Measurements from ENCODE around the gene ZFAND3. TPM values are rescaled to one million over a fixed set of nuclear protein-coding genes. Genes with fewer than 3 reads are reported as not detected.
"Not testable (repeated sequence)": the region's sequence is repeated elsewhere in the genome, so short reads cannot be mapped to it uniquely, and the experiment has no call there.

Gene ZFAND3
- polyA plus RNA-seq, 1 of the 3 experiments (the other 2 are of a cell fraction) = 16.7 TPM

GRCh38 chr6:37948584-37948983 is 129.1 kb downstream of the ZFAND3 start:
- H3K27me3 ChIP-seq (ENCODE audit: insufficient read depth); H3K9me2 ChIP-seq; POLR2A ChIA-PET; H3K9ac ChIP-seq; H3K27ac ChIP-seq (ENCODE audit: low read depth in 2 of 2, low read length in 1 of 2); H3K4me1 ChIP-seq (ENCODE audit: control insufficient read depth in 1 of 2, insufficient read depth in 2 of 2, low read depth in 1 of 2, low read length in 1 of 2); H3K4me2 ChIP-seq; H2AFZ ChIP-seq (ENCODE audit: low read depth); H3K4me3 ChIP-seq (ENCODE audit: low read depth in 2 of 2, low read length in 1 of 2); H3K9me3 ChIP-seq; DNase-seq; H3F3A ChIP-seq (replicated peaks; ENCODE audit: insufficient read depth); H3K36me3 ChIP-seq (replicated peaks in 1 of 2; ENCODE audit: control insufficient read depth in 1 of 2, insufficient read depth in 2 of 2, low read length in 1 of 2): not testable (repeated sequence)
- CTCF ChIA-PET = interaction anchor here (1.1 kb wide), 1 partner anchor 10 kb away, joined by 3 read pairs; no protein-coding TSS in a partner anchor
- WGBS (ENCODE audit: low lambda C conversion rate) = 94% methylated on average over 2 of the region's 2 CpGs
- Histone ChIP-seq H4K20me1 (ENCODE audit: insufficient read depth) (peaks cover 96% of the 10 kb centered on the region), H3K79me2 (ENCODE audit: insufficient read depth) (peaks cover 95% of the 10 kb centered on the region)

- Histone ChIP-seq H3K4me3 (ENCODE audit: low read depth in 2 of 2, low read length in 1 of 2) (no peak overlapping the region), H3K9me3 (no peaks in the 10 kb centered on the region), H3K79me2 (ENCODE audit: insufficient read depth) (peaks cover 99% of the 10 kb centered on the region), H3K27ac (ENCODE audit: low read depth in 2 of 2, low read length in 1 of 2) (no peak overlapping the region), H4K20me1 (ENCODE audit: insufficient read depth) (peaks cover 99% of the 10 kb centered on the region), H3K4me1 (ENCODE audit: control insufficient read depth in 1 of 2, insufficient read depth in 2 of 2, low read depth in 1 of 2, low read length in 1 of 2) (no peaks in the 10 kb centered on the region), H3K9ac (no peak overlapping the region), H2AFZ (ENCODE audit: low read depth) (no peak overlapping the region), H3K9me2 (no peaks in the 10 kb centered on the region), H3K36me3 (replicated peaks in 1 of 2; ENCODE audit: control insufficient read depth in 1 of 2, insufficient read depth in 2 of 2, low read length in 1 of 2) (peaks cover 0 to 9% of the 10 kb centered on the region in 2 experiments), H3K4me2 (no peak overlapping the region), H3F3A (replicated peaks; ENCODE audit: insufficient read depth) (no peaks in the 10 kb centered on the region), H3K27me3 (ENCODE audit: insufficient read depth) (no peaks in the 10 kb centered on the region)
- 94% methylated on average over 2 of the region's 2 CpGs for WGBS (ENCODE audit: low lambda C conversion rate)
- no peak for DNase-seq
- ChIA-PET CTCF (interaction anchor here (0.6 kb wide), 1 partner anchor 38 kb away, joined by 3 read pairs; no protein-coding TSS in a partner anchor), POLR2A (interaction anchor here (0.6 kb wide), 1 partner anchor 28 kb away, joined by 3 read pairs; no protein-coding TSS in a partner anchor)
- TF ChIP-seq SMC3 (IDR thresholded peaks at IDR 0.05; ENCODE audit: low read depth, low read length) (no peak), TAF1 (IDR thresholded peaks at IDR 0.05; ENCODE audit: borderline replicate concordance, low read depth, low read length) (no peak), PBX3 (IDR thresholded peaks at IDR 0.05) (no peak), ZBTB33 (IDR thresholded peaks at IDR 0.05; ENCODE audit: borderline replicate concordance, low read depth) (no peak), JUND (IDR thresholded peaks at IDR 0.05) (no peak), EZH2phosphoT487 (IDR thresholded peaks at IDR 0.05; ENCODE audit: borderline replicate concordance, low read depth) (no peak), NFIC (IDR thresholded peaks at IDR 0.05; ENCODE audit: borderline replicate concordance) (no peak), SIN3A (IDR thresholded peaks at IDR 0.05; ENCODE audit: borderline replicate concordance, low read depth, low read length) (no peak), MEF2A (IDR thresholded peaks at IDR 0.05; ENCODE audit: borderline replicate concordance, low read depth) (no peak), MXI1 (IDR thresholded peaks at IDR 0.05; ENCODE audit: low read depth, low read length) (no peak), TCF12 (IDR thresholded peaks at IDR 0.05) (no peak), CHD2 (IDR thresholded peaks at IDR 0.05; ENCODE audit: low read length, partially characterized antibody) (no peak), CTCF (IDR thresholded peaks at IDR 0.05) (no peak), NRF1 (IDR thresholded peaks at IDR 0.05; ENCODE audit: low read depth, low read length) (no peak), FOXJ3 (CRISPR knock-in tag; IDR thresholded peaks at IDR 0.05) (no peak), YY1 (IDR thresholded peaks at IDR 0.05; ENCODE audit: low read depth) (no peak), RAD21 (IDR thresholded peaks at IDR 0.05; ENCODE audit: low read length) (no peak), MAX (IDR thresholded peaks at IDR 0.05; ENCODE audit: low read depth) (no peak)
- TF ChIP-seq, protein P1, sequence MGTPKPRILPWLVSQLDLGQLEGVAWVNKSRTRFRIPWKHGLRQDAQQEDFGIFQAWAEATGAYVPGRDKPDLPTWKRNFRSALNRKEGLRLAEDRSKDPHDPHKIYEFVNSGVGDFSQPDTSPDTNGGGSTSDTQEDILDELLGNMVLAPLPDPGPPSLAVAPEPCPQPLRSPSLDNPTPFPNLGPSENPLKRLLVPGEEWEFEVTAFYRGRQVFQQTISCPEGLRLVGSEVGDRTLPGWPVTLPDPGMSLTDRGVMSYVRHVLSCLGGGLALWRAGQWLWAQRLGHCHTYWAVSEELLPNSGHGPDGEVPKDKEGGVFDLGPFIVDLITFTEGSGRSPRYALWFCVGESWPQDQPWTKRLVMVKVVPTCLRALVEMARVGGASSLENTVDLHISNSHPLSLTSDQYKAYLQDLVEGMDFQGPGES (IDR thresholded peaks at IDR 0.05; ENCODE audit: low read depth, low read length) = no peak
These were observed 132.5 kb downstream of the ZFAND3 start for GRCh38 chr6:37952027-37952426.

Measured in SK-N-SH (cell line).